Epidermal melanocyte (primary cell): Measurements from ENCODE around the gene SVIL.
"Not testable (repeated sequence)": the region's sequence is repeated elsewhere in the genome, so short reads cannot be mapped to it uniquely, and the experiment has no call there.

Experiments used
- DNase-seq: peaks from one replicate; pipeline ENCODE4 v3.0.0; 2011; ENCODE audit warnings: low spot score; ENCODE audit not compliant: insufficient read length

The SVIL gene

GRCh38 chr10:29604291-29604825 is 30.4 kb downstream of the SVIL start:
- no peak for DNase-seq

- no peak for DNase-seq
Observed at GRCh38 chr10:29603223-29603896, 31.4 kb downstream of the SVIL start.

GRCh38 chr10:29600821-29601220 is 34.0 kb downstream of the SVIL start:
- no peak for DNase-seq

GRCh38 chr10:29600067-29600466 is 34.7 kb downstream of the SVIL start:
- DNase-seq, result no peak

- DNase-seq, result no peak
Observed at GRCh38 chr10:29598851-29599311, 35.9 kb downstream of the SVIL start.

- DNase-seq, result no peak
Observed at GRCh38 chr10:29596826-29597225, 37.9 kb downstream of the SVIL start.

GRCh38 chr10:29596356-29596755 is 38.4 kb downstream of the SVIL start:
- no peak for DNase-seq

GRCh38 chr10:29595636-29596225 is 39.0 kb downstream of the SVIL start:
- no peak for DNase-seq

- no peak for DNase-seq
Observed at GRCh38 chr10:29595146-29595545, 39.6 kb downstream of the SVIL start.

- DNase-seq, result no peak
Observed at GRCh38 chr10:29591651-29591968, 43.2 kb downstream of the SVIL start.

GRCh38 chr10:29590915-29591650 is 43.7 kb downstream of the SVIL start:
- no peak for DNase-seq

- no peak for DNase-seq
Observed at GRCh38 chr10:29588629-29589421, 45.9 kb downstream of the SVIL start.

- not testable (repeated sequence) for DNase-seq
Observed at GRCh38 chr10:29587750-29588628, 46.8 kb downstream of the SVIL start.

GRCh38 chr10:29587102-29587749 is 47.5 kb downstream of the SVIL start:
- not testable (repeated sequence) for DNase-seq

- no peak for DNase-seq
Observed at GRCh38 chr10:29586509-29586908, 48.3 kb downstream of the SVIL start.

GRCh38 chr10:29585488-29585976 is 49.2 kb downstream of the SVIL start:
- DNase-seq, result no peak

- no peak for DNase-seq
Observed at GRCh38 chr10:29584436-29584835, 50.3 kb downstream of the SVIL start.

GRCh38 chr10:29583674-29584073 is 51.1 kb downstream of the SVIL start:
- DNase-seq, result no peak

GRCh38 chr10:29582769-29583168 is 52.0 kb downstream of the SVIL start:
- DNase-seq, result not testable (repeated sequence)

GRCh38 chr10:29579455-29579970 is 55.3 kb downstream of the SVIL start:
- DNase-seq, result no peak
